ENCODE measurements around the gene TOR1B.
"Not testable (repeated sequence)": the region's sequence is repeated elsewhere in the genome, so short reads cannot be mapped to it uniquely, and the experiment has no call there.

The TOR1B gene

DNA sequence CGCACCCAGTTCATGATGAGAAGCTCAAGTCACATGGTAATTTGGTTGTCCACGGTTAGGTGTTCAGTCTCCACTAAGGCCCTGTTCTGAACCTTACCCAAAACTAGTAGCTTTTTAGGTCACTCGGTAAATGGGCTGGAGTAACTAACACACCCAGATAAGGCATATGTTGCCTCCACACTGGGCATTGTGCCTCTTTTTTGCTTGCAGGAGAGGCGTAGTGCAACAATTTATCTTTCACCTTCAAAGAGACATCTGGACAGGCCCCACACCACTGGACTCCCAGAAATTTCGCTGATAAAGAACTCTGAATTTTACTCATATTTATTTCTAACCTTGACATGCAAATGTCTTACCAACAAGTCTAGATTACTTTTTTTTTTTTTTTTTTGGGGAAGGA lies 33.3 kb upstream of the TOR1B start:
- Mint-ChIP-seq H3K27ac (no peak overlapping the region), H3K9me3 (no peaks in the 10 kb centered on the region), H3K36me3 (no peaks in the 10 kb centered on the region), H3K4me3 (no peak overlapping the region), H3K4me1 (no peaks in the 10 kb centered on the region), H3K27me3 (peaks cover 9% of the 10 kb centered on the region)
- ATAC-seq (ENCODE audit: low read depth): no peak
- no peak for DNase-seq (ENCODE audit: low spot score in 2 of 2)

DNA sequence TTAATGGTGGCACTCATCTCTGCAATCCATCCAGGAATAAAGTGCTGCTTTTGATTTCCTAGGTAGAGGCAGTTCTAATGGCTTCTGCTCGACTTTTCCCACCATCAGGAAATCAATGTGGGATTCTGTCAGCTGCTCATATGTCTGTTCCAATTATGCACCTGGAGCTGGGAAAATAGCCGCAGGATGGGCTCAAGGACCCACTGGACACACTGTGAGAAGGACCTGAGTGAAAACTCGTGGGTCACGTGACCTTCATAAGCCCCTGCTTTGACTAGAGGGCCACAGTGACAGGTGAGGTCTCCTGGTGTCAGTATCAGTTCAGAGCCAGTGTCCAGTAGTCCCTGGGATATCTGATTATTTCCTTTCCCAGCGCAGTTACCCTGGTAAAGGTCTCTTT lies 32.2 kb upstream of the TOR1B start:
- no peak overlapping the region for H3K27ac Mint-ChIP-seq
- H3K36me3 Mint-ChIP-seq: no peaks in the 10 kb centered on the region
- ATAC-seq (ENCODE audit: low read depth): no peak
- no peak for DNase-seq (ENCODE audit: low spot score in 2 of 2)
- peaks cover 9% of the 10 kb centered on the region for H3K27me3 Mint-ChIP-seq
- H3K9me3 Mint-ChIP-seq: no peaks in the 10 kb centered on the region
- no peak overlapping the region for H3K4me3 Mint-ChIP-seq
- H3K4me1 Mint-ChIP-seq: no peaks in the 10 kb centered on the region

DNA sequence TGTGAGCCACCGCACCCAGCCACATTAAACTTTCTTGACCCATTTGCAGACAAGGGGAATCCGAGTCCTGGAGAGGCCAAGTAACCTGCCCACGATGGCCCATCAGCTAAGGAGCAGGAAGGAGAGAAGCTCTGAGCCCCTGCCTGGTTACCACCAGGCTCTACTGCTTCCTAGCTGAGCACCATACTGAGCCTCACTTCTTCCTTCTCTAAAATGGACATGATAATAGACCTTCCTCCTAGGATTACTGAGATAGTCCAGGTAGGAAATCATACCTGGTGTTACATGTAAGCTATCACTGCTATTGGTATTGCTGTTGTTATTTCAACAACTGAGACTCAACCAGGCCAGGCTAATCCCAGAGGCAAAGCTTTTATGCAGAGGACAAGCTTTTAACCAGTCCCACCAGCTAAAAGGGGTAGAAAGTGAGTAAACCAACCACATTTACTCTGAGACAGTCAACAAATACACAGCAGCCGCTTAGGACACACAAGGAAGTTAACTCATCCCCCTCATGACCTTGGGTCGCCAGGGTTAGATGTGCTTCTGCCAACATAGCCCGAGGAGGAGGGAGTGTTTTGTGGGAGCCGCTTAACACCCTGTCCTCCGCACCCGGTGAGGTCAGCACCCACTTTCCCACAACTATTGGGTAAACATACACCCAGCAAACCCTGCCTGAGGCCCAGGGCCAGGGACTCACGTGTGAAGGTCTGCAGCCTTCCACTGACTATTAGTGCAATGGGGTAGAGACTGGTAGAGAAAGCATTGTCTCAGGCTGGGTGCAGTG lies 29.5 kb upstream of the TOR1B start:
- Mint-ChIP-seq H3K4me3 (no peak overlapping the region), H3K27me3 (peaks cover 12% of the 10 kb centered on the region), H3K9me3 (no peaks in the 10 kb centered on the region), H3K4me1 (no peaks in the 10 kb centered on the region), H3K27ac (no peak overlapping the region), H3K36me3 (no peaks in the 10 kb centered on the region)
- no peak for DNase-seq (ENCODE audit: low spot score in 2 of 2)
- no peak for ATAC-seq (ENCODE audit: low read depth)

DNA sequence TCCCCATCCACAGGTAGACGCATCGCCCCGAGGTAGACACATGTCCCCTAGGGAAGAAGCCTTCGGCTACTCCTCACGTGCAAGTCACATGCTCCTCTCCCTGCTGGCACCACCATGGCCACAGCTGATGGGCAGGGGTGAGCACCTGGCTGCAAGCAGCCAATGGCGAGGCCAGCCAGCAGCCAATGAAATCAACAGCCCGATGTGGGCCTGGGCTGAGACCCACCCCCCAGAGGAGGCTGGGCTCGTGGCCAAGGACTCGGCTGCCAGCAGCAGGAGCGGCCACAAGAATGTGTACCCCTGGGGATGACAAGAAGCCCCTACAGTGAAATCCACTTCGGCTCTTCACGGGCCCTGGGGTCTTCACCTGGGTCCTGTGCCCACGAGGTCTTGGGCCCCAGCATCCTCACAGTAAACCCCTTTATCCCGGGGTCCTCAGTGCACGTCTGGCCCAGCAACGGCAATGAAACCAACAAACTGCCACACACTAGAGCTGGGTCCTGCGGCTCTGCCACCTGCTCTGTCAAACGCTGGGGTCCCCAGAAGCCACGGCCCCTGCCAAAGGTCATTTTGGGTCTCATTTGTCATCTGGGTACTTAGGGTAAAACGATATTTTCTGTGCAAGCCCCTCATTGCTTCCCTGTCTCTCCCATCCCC lies 28.1 kb upstream of the TOR1B start:
- no peak for DNase-seq (ENCODE audit: low spot score in 2 of 2)
- H3K27ac Mint-ChIP-seq: no peak overlapping the region
- H3K36me3 Mint-ChIP-seq: no peaks in the 10 kb centered on the region
- no peak overlapping the region for H3K4me3 Mint-ChIP-seq
- H3K27me3 Mint-ChIP-seq: peaks cover 14% of the 10 kb centered on the region
- no peaks in the 10 kb centered on the region for H3K4me1 Mint-ChIP-seq
- no peak for ATAC-seq (ENCODE audit: low read depth)
- no peaks in the 10 kb centered on the region for H3K9me3 Mint-ChIP-seq

DNA sequence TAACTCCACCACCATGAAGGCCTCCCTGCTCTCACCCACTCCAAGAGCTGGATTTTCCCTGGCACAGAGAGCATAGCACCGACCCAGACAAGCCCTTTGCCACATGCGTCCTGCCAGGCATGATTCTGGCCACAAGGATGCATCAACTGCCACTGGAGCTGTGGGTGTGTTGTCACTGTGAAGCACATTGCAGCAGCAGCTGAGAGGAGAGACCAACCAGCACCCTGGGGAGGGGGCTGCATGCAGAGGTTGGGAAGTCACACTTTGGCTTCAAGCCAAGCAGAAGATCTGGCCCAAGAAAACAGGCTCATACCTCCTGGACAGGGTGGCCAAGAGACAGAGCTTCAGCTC lies 27.6 kb upstream of the TOR1B start:
- no peak overlapping the region for H3K27ac Mint-ChIP-seq
- H3K4me3 Mint-ChIP-seq: no peak overlapping the region
- no peak for ATAC-seq (ENCODE audit: low read depth)
- no peaks in the 10 kb centered on the region for H3K36me3 Mint-ChIP-seq
- H3K27me3 Mint-ChIP-seq: peaks cover 14% of the 10 kb centered on the region
- H3K4me1 Mint-ChIP-seq: no peaks in the 10 kb centered on the region
- no peak for DNase-seq (ENCODE audit: low spot score in 2 of 2)
- no peaks in the 10 kb centered on the region for H3K9me3 Mint-ChIP-seq

DNA sequence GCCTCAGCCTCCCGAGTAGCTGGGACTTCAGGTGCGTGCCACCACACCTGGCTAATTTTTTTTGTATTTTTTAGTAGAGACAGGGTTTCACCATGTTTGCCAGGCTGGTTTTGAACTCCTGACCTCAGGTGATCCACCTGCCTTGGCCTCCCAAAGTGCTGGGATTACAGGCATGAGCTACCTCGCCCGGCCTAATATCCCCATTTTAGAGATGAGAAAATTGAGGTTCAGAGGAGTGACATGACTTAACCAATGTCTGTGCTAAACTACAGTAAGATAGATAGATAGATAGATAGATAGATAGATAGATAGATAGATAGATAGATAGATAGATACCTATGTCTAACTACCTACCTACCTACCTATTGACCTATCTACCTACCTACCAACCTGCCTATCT lies 26.9 kb upstream of the TOR1B start:
- ATAC-seq (ENCODE audit: low read depth); H3K36me3 Mint-ChIP-seq; H3K9me3 Mint-ChIP-seq; H3K4me3 Mint-ChIP-seq; DNase-seq (ENCODE audit: low spot score in 2 of 2); H3K27ac Mint-ChIP-seq; H3K4me1 Mint-ChIP-seq: not testable (repeated sequence)
- peaks cover 14% of the 10 kb centered on the region for H3K27me3 Mint-ChIP-seq

DNA sequence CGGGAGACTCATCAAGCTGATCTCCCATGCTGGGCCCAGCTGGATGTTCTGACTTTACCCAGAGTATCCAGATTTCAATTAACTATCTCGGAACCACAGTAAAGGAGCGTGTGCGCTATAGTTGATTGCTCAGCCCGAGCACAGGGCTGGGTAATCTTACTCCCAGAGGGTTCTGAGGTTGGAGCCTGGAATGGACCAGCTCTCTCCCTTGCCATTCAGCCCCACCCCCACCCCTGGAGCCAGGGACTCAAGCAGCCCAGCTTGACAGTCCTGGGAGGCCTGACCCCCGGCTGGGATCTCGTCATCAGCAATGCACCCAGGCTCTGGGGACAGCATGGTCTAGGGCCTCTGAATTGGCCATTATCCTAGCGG lies 26.4 kb upstream of the TOR1B start:
- no peak overlapping the region for H3K4me3 Mint-ChIP-seq
- H3K36me3 Mint-ChIP-seq: no peaks in the 10 kb centered on the region
- DNase-seq (ENCODE audit: low spot score in 2 of 2) (no peak), ATAC-seq (ENCODE audit: low read depth) (no peak)
- H3K27ac Mint-ChIP-seq: no peak overlapping the region
- no peaks in the 10 kb centered on the region for H3K4me1 Mint-ChIP-seq
- no peaks in the 10 kb centered on the region for H3K9me3 Mint-ChIP-seq
- peaks cover 14% of the 10 kb centered on the region for H3K27me3 Mint-ChIP-seq

DNA sequence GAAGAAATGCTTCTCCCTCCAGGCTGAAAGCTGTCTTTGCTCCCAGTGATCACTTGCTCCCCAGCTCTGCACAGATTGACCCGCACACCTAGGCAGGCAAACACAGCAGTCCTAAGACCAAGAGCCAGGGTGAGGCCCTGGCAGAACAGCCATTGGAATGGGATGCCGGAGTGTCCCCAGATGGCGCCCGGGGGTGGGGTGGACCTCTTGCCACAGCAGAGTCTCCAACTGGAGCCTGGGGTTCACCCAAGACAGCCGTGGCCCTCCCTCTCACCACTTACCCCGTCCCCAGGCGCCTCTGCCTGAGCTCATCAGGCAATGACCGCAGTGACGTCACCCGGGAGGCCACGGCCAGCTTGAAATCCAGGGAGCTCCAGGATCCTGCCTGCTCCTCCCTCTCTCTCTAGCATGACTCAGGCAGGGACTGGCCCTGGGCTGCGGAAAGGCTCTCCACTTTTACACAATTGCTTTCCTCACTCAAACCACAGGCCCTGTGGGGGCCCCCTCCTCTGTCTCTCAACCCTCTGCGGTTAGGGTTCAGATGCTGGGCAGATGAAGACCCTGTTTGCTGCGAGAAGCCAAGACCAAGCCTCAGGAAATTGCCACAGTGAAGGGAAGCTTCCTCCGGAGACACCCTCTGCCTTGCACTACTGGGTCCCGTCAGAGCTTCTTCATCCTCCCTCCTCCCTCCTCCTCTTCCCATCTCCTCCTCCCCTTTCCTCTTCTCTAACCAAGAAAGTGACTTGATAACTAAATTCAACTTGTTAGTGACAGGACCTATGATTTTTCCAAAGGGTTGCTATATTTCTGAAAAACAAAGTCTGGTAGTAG lies 25.8 kb upstream of the TOR1B start:
- H3K4me1 Mint-ChIP-seq: no peaks in the 10 kb centered on the region
- no peak for DNase-seq (ENCODE audit: low spot score in 2 of 2)
- no peaks in the 10 kb centered on the region for H3K9me3 Mint-ChIP-seq
- ATAC-seq (ENCODE audit: low read depth): no peak
- H3K27ac Mint-ChIP-seq: no peak overlapping the region
- H3K36me3 Mint-ChIP-seq: no peaks in the 10 kb centered on the region
- H3K27me3 Mint-ChIP-seq: peaks cover 14% of the 10 kb centered on the region
- no peak overlapping the region for H3K4me3 Mint-ChIP-seq

DNA sequence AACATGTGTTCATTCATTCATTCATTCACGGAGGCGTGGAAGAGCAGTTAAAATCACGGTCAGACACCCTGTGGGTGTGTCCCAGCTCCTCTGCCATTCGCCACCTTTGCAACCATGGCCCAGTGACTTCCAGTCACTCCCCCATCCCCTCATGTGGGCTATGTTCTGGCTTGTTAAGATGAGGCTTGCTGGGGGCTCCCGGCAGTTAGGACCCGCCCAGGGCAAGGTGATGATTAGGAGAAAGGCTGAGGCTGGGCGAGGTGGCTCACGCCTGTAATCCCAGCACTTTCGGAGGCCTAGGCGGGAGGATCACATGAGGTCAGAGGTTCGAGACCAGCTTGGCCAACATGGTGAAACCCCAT lies 25.2 kb upstream of the TOR1B start:
- Mint-ChIP-seq H3K4me3 (no peak overlapping the region), H3K27ac (no peak overlapping the region), H3K36me3 (no peaks in the 10 kb centered on the region), H3K27me3 (peaks cover 14% of the 10 kb centered on the region), H3K9me3 (no peaks in the 10 kb centered on the region), H3K4me1 (no peaks in the 10 kb centered on the region)
- DNase-seq (ENCODE audit: low spot score in 2 of 2): no peak
- ATAC-seq (ENCODE audit: low read depth): no peak

DNA sequence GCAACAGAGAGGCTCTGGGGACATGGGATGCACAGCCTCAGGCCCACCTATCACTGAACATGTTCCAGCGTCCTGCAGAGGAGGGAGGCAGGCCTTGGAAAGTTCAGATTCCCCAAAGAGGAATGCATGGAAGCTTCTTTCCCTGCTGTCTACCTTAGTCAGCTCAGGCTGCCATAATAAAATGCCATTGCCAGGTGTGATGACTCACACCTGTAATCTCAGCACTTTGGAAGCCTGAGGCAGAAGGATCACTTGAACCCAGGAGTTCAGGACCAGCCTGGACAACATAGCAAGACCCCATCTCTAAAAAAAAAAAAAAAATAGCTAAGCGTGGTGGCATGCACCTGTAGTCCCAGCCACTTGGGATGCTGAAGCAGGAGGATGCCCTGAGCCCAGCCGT lies 24.5 kb upstream of the TOR1B start:
- Mint-ChIP-seq H3K9me3 (no peaks in the 10 kb centered on the region), H3K27me3 (peaks cover 11% of the 10 kb centered on the region), H3K27ac (no peak overlapping the region), H3K4me3 (no peak overlapping the region), H3K4me1 (no peaks in the 10 kb centered on the region), H3K36me3 (no peaks in the 10 kb centered on the region)
- no peak for ATAC-seq (ENCODE audit: low read depth)
- no peak for DNase-seq (ENCODE audit: low spot score in 2 of 2)

DNA sequence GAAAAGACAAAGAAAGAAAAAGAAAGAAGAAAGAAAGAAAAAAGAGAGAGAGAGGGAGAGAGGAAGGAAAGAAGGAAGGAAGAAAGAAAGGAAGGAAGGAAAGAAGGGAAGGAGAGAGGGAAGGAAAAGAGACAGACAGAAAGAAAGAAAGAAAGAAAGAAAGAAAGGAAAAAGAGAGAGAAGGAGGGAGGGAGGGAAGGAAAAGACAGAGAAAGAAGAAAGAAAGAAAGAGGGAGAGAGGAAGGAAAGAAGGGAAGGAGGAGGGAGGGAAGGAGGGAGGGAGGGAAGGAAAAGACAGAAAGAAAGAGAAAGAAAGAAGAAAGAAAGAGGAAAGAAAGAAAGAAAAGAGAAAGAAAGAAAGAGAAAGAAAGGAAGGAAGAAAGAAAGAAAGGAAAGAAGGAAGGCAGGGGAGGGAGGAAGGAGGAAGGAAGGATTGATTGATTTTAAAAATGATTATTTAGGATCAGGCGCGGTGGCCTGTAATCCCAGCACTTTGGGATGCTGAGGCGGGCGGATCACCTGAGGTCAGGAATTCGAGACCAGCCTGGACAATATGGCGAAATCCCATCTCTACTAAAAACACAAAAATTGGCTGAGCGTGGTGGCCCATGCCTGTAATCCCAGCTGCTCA lies 23.3 kb upstream of the TOR1B start:
- DNase-seq (ENCODE audit: low spot score in 2 of 2): no peak
- Mint-ChIP-seq H3K27me3 (peaks cover 11% of the 10 kb centered on the region), H3K36me3 (no peaks in the 10 kb centered on the region), H3K4me1 (peaks cover 4% of the 10 kb centered on the region), H3K27ac (no peak overlapping the region), H3K4me3 (no peak overlapping the region), H3K9me3 (no peaks in the 10 kb centered on the region)
- no peak for ATAC-seq (ENCODE audit: low read depth)

DNA sequence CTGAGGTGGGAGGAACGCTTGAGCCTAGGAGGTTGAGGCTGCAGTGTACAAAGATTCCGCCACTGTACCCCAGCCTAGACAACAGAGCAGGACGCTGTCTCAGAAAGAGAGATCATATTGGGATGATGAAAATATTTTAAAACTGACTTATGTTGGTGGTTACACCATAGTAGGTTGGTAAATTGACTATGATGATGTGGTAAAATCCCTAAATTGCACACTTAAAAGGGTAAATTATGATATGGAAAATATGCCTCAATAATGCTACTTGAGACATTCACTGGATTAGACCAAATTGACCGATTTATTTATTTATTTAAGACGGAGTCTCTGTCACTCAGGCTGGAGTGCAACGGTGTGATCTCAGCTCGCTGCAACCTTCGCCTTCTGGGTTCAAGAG lies 21.9 kb upstream of the TOR1B start:
- peaks cover 4% of the 10 kb centered on the region for H3K4me1 Mint-ChIP-seq
- no peak for ATAC-seq (ENCODE audit: low read depth)
- H3K27ac Mint-ChIP-seq: no peak overlapping the region

DNA sequence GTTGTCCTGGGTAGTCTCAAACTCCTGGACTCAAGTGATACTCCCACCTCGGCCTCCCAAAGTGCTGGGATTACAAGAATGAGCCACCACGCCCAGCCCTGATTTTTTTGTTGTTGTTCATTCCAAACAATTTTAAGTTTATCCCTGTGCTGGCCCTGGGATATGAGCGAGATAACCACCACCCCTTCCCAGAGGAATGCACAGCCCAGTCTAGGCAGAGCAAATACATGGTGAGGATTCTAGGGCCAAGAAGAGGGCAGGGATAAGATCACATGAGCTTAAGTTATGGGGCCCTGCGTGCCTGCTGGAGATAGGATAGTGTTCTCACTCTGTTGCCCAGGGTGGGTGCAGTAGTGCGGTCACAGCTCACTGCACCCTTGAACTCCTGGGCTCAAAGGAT lies 21.0 kb upstream of the TOR1B start:
- Mint-ChIP-seq H3K4me1 (peaks cover 4% of the 10 kb centered on the region), H3K27ac (no peak overlapping the region), H3K27me3 (peaks cover 15% of the 10 kb centered on the region), H3K36me3 (no peaks in the 10 kb centered on the region), H3K4me3 (no peak overlapping the region), H3K9me3 (no peaks in the 10 kb centered on the region)
- DNase-seq (ENCODE audit: low spot score in 2 of 2): no peak
- no peak for ATAC-seq (ENCODE audit: low read depth)

More for the DNA sequence above, 21.9 kb upstream of the TOR1B start:
- DNase-seq (ENCODE audit: low spot score in 2 of 2): no peak
- no peaks in the 10 kb centered on the region for H3K36me3 Mint-ChIP-seq
- H3K4me3 Mint-ChIP-seq: no peak overlapping the region
- H3K27me3 Mint-ChIP-seq: peaks cover 11% of the 10 kb centered on the region
- H3K9me3 Mint-ChIP-seq: no peaks in the 10 kb centered on the region

Measured in memory B cell (primary cell).